Mesenchymal stem cell (in vitro differentiated cells and primary cell): ENCODE measurements around the gene PLCH2.

Experiments
- DNase-seq: peaks from one replicate; pipeline ENCODE4 v3.0.0-alpha.2; 2013
- H2AFZ ChIP-seq: one replicate; pipeline ENCODE4 v1.6.1; 2013; ENCODE audit warnings: low read depth, mild to moderate bottlenecking, control low read depth, inconsistent platforms, low read length, moderate library complexity
- H2AK5ac ChIP-seq: 2 replicates; pipeline ENCODE4 v1.6.1; 2013; ENCODE audit warnings: low read length, moderate library complexity, mild to moderate bottlenecking, inconsistent platforms; ENCODE audit not compliant: severe bottlenecking
- H2BK120ac ChIP-seq: one replicate; pipeline ENCODE4 v1.6.1; 2013; ENCODE audit warnings: low read depth, mild to moderate bottlenecking, inconsistent platforms, low read length, moderate library complexity
- H2BK12ac ChIP-seq, 2 experiments: one replicate each; pipeline ENCODE4 v1.6.1; 2013; ENCODE audit warnings: inconsistent platforms in 2 of 2, low read length in 2 of 2, mild to moderate bottlenecking in 2 of 2, moderate library complexity in 2 of 2, control low read depth in 1 of 2
- H2BK15ac ChIP-seq: one replicate; pipeline ENCODE4 v1.6.1; 2013; ENCODE audit warnings: mild to moderate bottlenecking, low read depth, inconsistent platforms; ENCODE audit not compliant: poor library complexity, severe bottlenecking
- H2BK5ac ChIP-seq: 2 replicates; pipeline ENCODE4 v1.6.1; 2013; ENCODE audit warnings: low read depth, mild to moderate bottlenecking, low read length, control low read depth, inconsistent platforms; ENCODE audit not compliant: poor library complexity, severe bottlenecking
- H3K14ac ChIP-seq, 2 experiments: one replicate each; pipeline ENCODE4 v1.6.1; 2013; ENCODE audit warnings: inconsistent platforms in 2 of 2, low read length in 2 of 2, control low read depth in 1 of 2, mild to moderate bottlenecking in 1 of 2, moderate library complexity in 1 of 2
- H3K18ac ChIP-seq, 2 experiments: one replicate each; pipeline ENCODE4 v1.6.1; 2013; ENCODE audit warnings: inconsistent platforms in 2 of 2, low read length in 2 of 2, control low read depth in 1 of 2, low read depth in 1 of 2, mild to moderate bottlenecking in 1 of 2
- H3K23ac ChIP-seq, 2 experiments: one replicate each; pipeline ENCODE4 v1.6.1; 2013; ENCODE audit warnings: inconsistent platforms in 2 of 2, low read length in 2 of 2, mild to moderate bottlenecking in 2 of 2, moderate library complexity in 2 of 2, control low read depth in 1 of 2
- H3K27ac ChIP-seq: 2 replicates; pipeline ENCODE4 v1.5.1; 2013; ENCODE audit warnings: mild to moderate bottlenecking, moderate library complexity, low read length, control low read depth, inconsistent platforms; ENCODE audit not compliant: poor library complexity, severe bottlenecking
- H3K27me3 ChIP-seq, 2 experiments: 2 replicates each; pipeline versions ENCODE4 v1.6.1 to v1.7.0; 2013; ENCODE audit warnings: low read length in 2 of 2, mild to moderate bottlenecking in 2 of 2, moderate library complexity in 2 of 2, control low read depth in 1 of 2, inconsistent platforms in 1 of 2; ENCODE audit not compliant: control insufficient read depth in 1 of 2, insufficient read depth in 1 of 2
- H3K36me3 ChIP-seq, 2 experiments: 2 replicates each; pipeline versions ENCODE4 v1.6.1 to v1.7.0; 2013; ENCODE audit warnings: low read length in 2 of 2, control low read depth in 1 of 2, inconsistent platforms in 1 of 2, low read depth in 1 of 2, mild to moderate bottlenecking in 1 of 2; ENCODE audit not compliant: insufficient read depth in 2 of 2, control insufficient read depth in 1 of 2
- H3K4ac ChIP-seq, 2 experiments: one replicate each; pipeline ENCODE4 v1.6.1; 2013; ENCODE audit warnings: inconsistent platforms in 2 of 2, low read length in 2 of 2, mild to moderate bottlenecking in 2 of 2, moderate library complexity in 2 of 2, control low read depth in 1 of 2, low read depth in 1 of 2
- H3K4me1 ChIP-seq: 2 replicates; pipeline ENCODE4 v1.6.1; 2013; ENCODE audit warnings: low read depth, low read length, control low read depth; ENCODE audit not compliant: control insufficient read depth, insufficient read depth
- H3K4me2 ChIP-seq: 2 replicates; pipeline ENCODE4 v1.6.1; 2013; ENCODE audit warnings: low read length, mild to moderate bottlenecking, inconsistent platforms; ENCODE audit not compliant: poor library complexity, severe bottlenecking
- H3K4me3 ChIP-seq, 2 experiments: 2 replicates each; pipeline versions ENCODE4 v1.5.1 to v1.7.0; 2013; ENCODE audit warnings: low read length in 2 of 2, mild to moderate bottlenecking in 2 of 2, control low read depth in 1 of 2, low read depth in 1 of 2; ENCODE audit not compliant: insufficient read depth in 1 of 2
- H3K79me1 ChIP-seq: replicated peaks from 2 replicates; pipeline ENCODE4 v1.6.1; 2013; ENCODE audit warnings: mild to moderate bottlenecking, control low read depth, low read length, inconsistent platforms; ENCODE audit not compliant: poor library complexity, severe bottlenecking
- H3K9ac ChIP-seq: 2 replicates; pipeline ENCODE4 v1.7.0; 2013; ENCODE audit warnings: mild to moderate bottlenecking, low read length, moderate library complexity
- H3K9me3 ChIP-seq: 2 replicates; pipeline ENCODE4 v1.7.0; 2013; ENCODE audit warnings: mild to moderate bottlenecking, low read length; ENCODE audit not compliant: control insufficient read depth
- H4K8ac ChIP-seq: one replicate; pipeline ENCODE4 v1.6.1; 2013; ENCODE audit warnings: inconsistent platforms, mild to moderate bottlenecking, low read length, moderate library complexity
- H4K91ac ChIP-seq: one replicate; pipeline ENCODE4 v1.6.1; 2013; ENCODE audit warnings: mild to moderate bottlenecking, low read length, inconsistent platforms
- WGBS: methylation state at CpG from one replicate; pipeline ENCODE4 v1.1.7; 2013; ENCODE audit warnings: mixed read lengths; 5-methylcytosine and 5-hydroxymethylcytosine counted together

PLCH2 gene

DNA sequence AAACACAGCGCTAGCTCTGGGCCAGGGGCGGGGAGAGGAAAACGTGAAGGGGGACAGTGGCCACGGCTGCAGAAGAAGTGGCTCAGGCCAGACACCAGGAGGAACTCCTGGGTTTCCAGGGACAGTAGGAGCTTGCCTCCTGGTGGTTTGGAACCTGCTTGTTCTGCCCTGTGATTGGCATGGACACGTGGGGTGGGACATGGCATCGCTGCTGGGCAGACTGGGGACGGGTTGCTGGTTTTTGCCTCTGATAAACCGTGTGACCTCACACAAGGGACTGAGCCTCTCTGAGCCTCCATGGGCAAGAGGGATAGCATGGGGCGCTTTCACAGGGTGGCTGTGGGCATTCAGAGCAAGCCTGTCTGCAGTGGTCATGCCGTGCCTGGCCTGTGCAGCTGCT lies 7.5 kb upstream of the PLCH2 start:
- no peak overlapping the region for H2BK12ac ChIP-seq
- no peak overlapping the region for H3K14ac ChIP-seq
- H2BK15ac ChIP-seq, result no peak overlapping the region
- no peak overlapping the region for H4K91ac ChIP-seq
- H3K18ac ChIP-seq, result no peak overlapping the region
- H3K9me3 ChIP-seq, result no peaks in the 10 kb centered on the region
- H4K8ac ChIP-seq, result no peak overlapping the region
- DNase-seq, result no peak
- no peak overlapping the region for H2BK5ac ChIP-seq
- H2BK120ac ChIP-seq, result no peak overlapping the region
- H3K9ac ChIP-seq, result no peak overlapping the region
- peaks cover 0 to 21% of the 10 kb centered on the region in 2 experiments for H3K36me3 ChIP-seq
- peaks cover 0 to 86% of the 10 kb centered on the region in 2 experiments for H3K27me3 ChIP-seq
- H2AFZ ChIP-seq, result no peak overlapping the region
- H3K4me1 ChIP-seq, result peaks cover 71% of the 10 kb centered on the region
- no peak overlapping the region for H3K27ac ChIP-seq
- no peak overlapping the region for H3K4me2 ChIP-seq
- H3K23ac ChIP-seq, result no peak overlapping the region
- no peak overlapping the region for H2AK5ac ChIP-seq
- no peak overlapping the region for H3K4ac ChIP-seq
- H3K79me1 ChIP-seq, result peaks cover 19% of the 10 kb centered on the region
- no peak overlapping the region for H3K4me3 ChIP-seq
- WGBS, result 78% methylated on average over 10 of the region's 10 CpGs

DNA sequence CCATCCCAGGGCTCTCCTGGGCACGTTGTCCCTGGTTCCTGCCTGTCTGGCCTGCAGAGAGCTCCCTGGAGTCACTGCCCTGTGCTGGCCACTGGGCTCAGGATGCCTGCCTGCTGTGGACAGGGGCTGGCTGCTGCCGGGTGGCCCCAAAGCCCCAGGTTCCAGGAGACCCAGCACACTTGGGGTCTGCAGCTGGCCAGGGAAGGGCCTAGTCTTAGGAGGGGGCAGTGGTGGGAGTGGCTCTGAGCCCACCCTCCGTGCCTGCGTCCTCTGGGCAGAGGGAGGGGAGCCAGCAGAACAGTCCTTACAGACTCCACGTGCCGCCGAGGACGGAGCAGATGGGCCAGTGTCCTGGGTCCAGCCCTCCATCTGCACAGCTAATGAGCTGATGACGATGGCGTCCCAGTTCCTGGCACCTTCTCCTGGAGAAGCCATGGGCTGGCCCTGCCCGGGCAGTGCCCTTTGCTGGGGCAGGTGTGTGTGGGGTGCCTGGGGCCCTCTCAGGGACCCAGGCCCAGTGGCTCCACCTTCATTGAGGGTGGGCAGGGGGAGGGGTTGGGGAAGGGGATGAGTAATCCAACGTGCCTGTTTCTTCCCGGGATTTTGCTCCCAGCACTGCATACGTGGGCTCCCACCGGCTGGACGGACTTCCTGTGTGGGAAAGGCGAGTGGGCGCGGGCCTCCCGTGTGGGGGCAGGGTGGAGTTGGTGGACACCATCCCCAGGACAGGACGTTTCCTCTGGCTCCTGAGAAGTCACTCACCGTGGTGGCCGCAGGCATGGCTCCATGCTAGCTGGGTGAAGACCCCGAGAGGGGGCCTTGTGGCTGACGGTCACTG lies 6.8 kb upstream of the PLCH2 start:
- H3K36me3 ChIP-seq, result peaks cover 0 to 21% of the 10 kb centered on the region in 2 experiments
- no peak overlapping the region for H3K4ac ChIP-seq
- no peak overlapping the region for H3K23ac ChIP-seq
- WGBS, result 72% methylated on average over 24 of the region's 25 CpGs
- no peak overlapping the region for H3K4me2 ChIP-seq
- H2BK12ac ChIP-seq, result no peak overlapping the region
- H3K4me1 ChIP-seq, result peaks cover 76% of the 10 kb centered on the region
- H2BK120ac ChIP-seq, result no peak overlapping the region
- H2BK15ac ChIP-seq, result no peak overlapping the region
- no peak overlapping the region for H2BK5ac ChIP-seq
- H2AFZ ChIP-seq, result no peak overlapping the region
- no peak overlapping the region for H3K27ac ChIP-seq
- no peaks in the 10 kb centered on the region for H3K9me3 ChIP-seq
- DNase-seq, result no peak
- H3K79me1 ChIP-seq, result peaks cover 12% of the 10 kb centered on the region
- H3K27me3 ChIP-seq, result peaks cover 0 to 81% of the 10 kb centered on the region in 2 experiments
- no peak overlapping the region for H4K91ac ChIP-seq
- no peak overlapping the region for H3K14ac ChIP-seq
- no peak overlapping the region for H3K18ac ChIP-seq
- no peak overlapping the region for H4K8ac ChIP-seq
- H3K9ac ChIP-seq, result no peak overlapping the region
- no peak overlapping the region for H3K4me3 ChIP-seq
- H2AK5ac ChIP-seq, result no peak overlapping the region

DNA sequence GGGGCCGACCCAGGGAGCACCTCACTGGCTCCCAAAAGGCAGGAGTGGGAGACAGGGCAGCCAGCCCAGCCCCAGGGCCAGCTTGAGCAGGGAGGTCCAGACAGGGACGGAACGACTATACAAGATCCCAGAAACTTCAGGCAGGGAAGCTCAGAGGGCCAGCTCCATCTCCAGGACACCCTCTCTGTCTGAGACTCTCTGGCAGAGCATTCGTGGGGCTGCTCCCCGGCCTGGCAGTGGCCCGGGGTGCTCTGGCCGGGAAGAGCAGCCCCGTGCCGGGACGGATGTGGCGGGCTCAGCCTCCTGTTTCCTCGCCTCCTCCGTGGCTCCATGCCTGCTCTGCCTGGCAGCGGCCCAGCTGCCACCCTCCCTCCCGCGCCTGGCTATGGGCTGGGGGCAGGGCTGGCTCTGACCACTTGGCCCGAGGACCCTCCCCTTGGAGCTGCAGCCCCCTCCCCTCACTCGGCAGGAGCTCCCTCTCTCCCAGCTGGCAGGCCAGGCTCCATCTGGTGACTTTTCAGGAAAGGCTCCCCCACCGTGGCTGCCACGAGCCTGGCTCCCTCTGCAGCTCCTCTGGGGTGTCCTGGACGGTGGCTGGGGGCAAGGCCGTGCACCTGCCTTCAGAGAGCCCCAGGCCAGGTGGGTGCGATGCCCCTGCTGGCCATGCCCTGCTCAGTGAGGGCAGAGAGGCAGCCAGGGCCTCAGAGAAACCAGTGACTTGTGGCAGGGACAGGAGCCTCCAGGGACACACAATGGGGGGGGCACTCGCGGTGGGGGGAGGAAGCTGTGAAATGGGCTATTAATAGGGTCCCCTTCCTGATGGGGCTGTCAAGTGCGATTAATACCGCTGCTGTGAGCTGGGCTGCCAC lies 5.6 kb upstream of the PLCH2 start:
- no peak overlapping the region for H2BK5ac ChIP-seq
- no peak overlapping the region for H3K9ac ChIP-seq
- H2BK12ac ChIP-seq, result no peak overlapping the region
- H3K27ac ChIP-seq, result no peak overlapping the region
- H3K4me1 ChIP-seq, result peaks cover 84% of the 10 kb centered on the region
- H3K14ac ChIP-seq, result no peak overlapping the region
- H2AK5ac ChIP-seq, result no peak overlapping the region
- WGBS, result 71% methylated on average over 26 of the region's 27 CpGs
- no peak for DNase-seq
- H3K79me1 ChIP-seq, result peaks cover 13% of the 10 kb centered on the region
- H3K9me3 ChIP-seq, result no peaks in the 10 kb centered on the region
- H3K4me3 ChIP-seq, result no peak overlapping the region
- H4K91ac ChIP-seq, result no peak overlapping the region
- no peak overlapping the region for H4K8ac ChIP-seq
- no peak overlapping the region for H2AFZ ChIP-seq
- H3K4ac ChIP-seq, result no peak overlapping the region
- peaks cover 0 to 15% of the 10 kb centered on the region in 2 experiments for H3K36me3 ChIP-seq
- no peak overlapping the region for H3K23ac ChIP-seq
- peaks cover 0 to 77% of the 10 kb centered on the region in 2 experiments for H3K27me3 ChIP-seq
- H3K4me2 ChIP-seq, result no peak overlapping the region
- H3K18ac ChIP-seq, result no peak overlapping the region
- H2BK120ac ChIP-seq, result no peak overlapping the region
- H2BK15ac ChIP-seq, result no peak overlapping the region

DNA sequence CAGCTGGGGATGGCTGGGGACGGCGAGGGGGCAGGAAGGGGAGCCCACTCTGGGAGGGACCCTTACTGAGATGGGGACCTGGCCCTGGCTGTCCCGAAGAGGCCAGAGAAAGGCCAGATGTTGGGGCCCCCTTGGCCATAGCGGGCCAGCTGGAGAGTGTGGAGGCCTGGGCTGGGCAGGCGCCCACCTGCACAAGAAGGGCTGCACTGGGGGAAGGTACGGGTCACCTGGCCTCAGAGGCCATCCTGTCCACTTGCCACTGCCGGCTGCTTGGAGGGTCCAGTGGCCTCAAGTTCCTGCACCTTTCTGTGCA lies 5.0 kb upstream of the PLCH2 start:
- H3K23ac ChIP-seq, result no peak overlapping the region
- no peak overlapping the region for H3K4me3 ChIP-seq
- 93% methylated on average over 7 of the region's 7 CpGs for WGBS

More for the DNA sequence above, 5.0 kb upstream of the PLCH2 start:
- Histone ChIP-seq H3K27ac (no peak overlapping the region), H3K14ac (no peak overlapping the region), H3K9ac (no peak overlapping the region), H3K36me3 (peaks cover 0 to 16% of the 10 kb centered on the region in 2 experiments), H3K79me1 (peaks cover 14% of the 10 kb centered on the region), H2AK5ac (no peak overlapping the region), H3K4ac (no peak overlapping the region), H4K8ac (no peak overlapping the region), H3K18ac (no peak overlapping the region), H2BK15ac (no peak overlapping the region), H3K9me3 (no peaks in the 10 kb centered on the region), H3K4me1 (peaks cover 81% of the 10 kb centered on the region), H2BK120ac (no peak overlapping the region), H3K4me2 (no peak overlapping the region), H4K91ac (no peak overlapping the region), H2AFZ (no peak overlapping the region), H2BK12ac (no peak overlapping the region), H2BK5ac (no peak overlapping the region), H3K27me3 (peaks cover 0 to 73% of the 10 kb centered on the region in 2 experiments)
- no peak for DNase-seq
